ENCODE data around the gene OPCML. TPM values are rescaled to one million over a fixed set of nuclear protein-coding genes. Genes with fewer than 3 reads are reported as not detected.

OPCML gene
- total RNA-seq, 1 experiment from 2014 or later: 0.94 TPM

GRCh38 chr11:132451942-132452601 is 1080.2 kb downstream of the OPCML start:
- Histone ChIP-seq H2AFZ (ENCODE audit: low read length) (no peak overlapping the region), H3K4me2 (ENCODE audit: insufficient read depth, insufficient read length, low read length) (no peak overlapping the region), H3K9me3 (ENCODE audit: control insufficient read depth, low read depth, low read length) (no peaks in the 10 kb centered on the region), H3K23ac (ENCODE audit: insufficient read length, low read depth, low read length) (no peak overlapping the region), H2BK120ac (ENCODE audit: low read depth, low read length, poor library complexity, severe bottlenecking) (no peak overlapping the region), H3K4me1 (ENCODE audit: insufficient read depth, low read length) (peaks cover 2% of the 10 kb centered on the region; the same call in 1 of the 2 replicates), H2AK5ac (ENCODE audit: insufficient read length, low read length) (no peak overlapping the region), H4K20me1 (ENCODE audit: control insufficient read depth, insufficient read depth, insufficient read length) (no peaks in the 10 kb centered on the region), H3K18ac (ENCODE audit: insufficient read length, low read depth, low read length) (peak overlapping the region; percentile 73), H2BK12ac (ENCODE audit: insufficient read length, low read depth, low read length) (peak overlapping the region; percentile 30), H4K8ac (replicated peaks; ENCODE audit: insufficient read length, low read depth, low read length) (no peak overlapping the region), H2BK20ac (ENCODE audit: low read depth, low read length, poor library complexity, severe bottlenecking) (no peak overlapping the region), H3K79me1 (ENCODE audit: insufficient read depth, low read depth, low read length, poor library complexity, severe bottlenecking) (no peaks in the 10 kb centered on the region), H3K23me2 (ENCODE audit: insufficient read length, low read depth, low read length, poor library complexity, severe bottlenecking) (peaks cover 3% of the 10 kb centered on the region), H3K27ac (ENCODE audit: insufficient read length, low read depth, low read length) (no peak overlapping the region), H3K56ac (ENCODE audit: insufficient read length, low read depth, low read length) (no peak overlapping the region), H2BK5ac (ENCODE audit: insufficient read length, low read length) (no peak overlapping the region), H3K27me3 (ENCODE audit: insufficient read depth, low read length) (no peaks in the 10 kb centered on the region; the same call in 1 of the 2 replicates), H4K5ac (ENCODE audit: insufficient read length, low read depth, low read length) (peak overlapping the region; percentile 56), H2BK15ac (ENCODE audit: low read depth, low read length) (no peak overlapping the region), H3K79me2 (ENCODE audit: insufficient read depth, low read length) (no peaks in the 10 kb centered on the region), H3T11ph (ENCODE audit: low read length) (no peak overlapping the region), H3K4ac (ENCODE audit: low read depth, low read length) (no peak overlapping the region), H3K9ac (ENCODE audit: extremely low read depth, insufficient read length, low read length) (no peak overlapping the region), H4K91ac (ENCODE audit: insufficient read length, low read depth, low read length) (no peak overlapping the region), H3K14ac (ENCODE audit: insufficient read depth, low read length) (peak overlapping the region; percentile 78; the same call in 1 of the 2 replicates)
- TF ChIP-seq CTCF (conservative IDR thresholded peaks at IDR 0.05): no peak
- Mint-ChIP-seq H3K4me3 (peak overlapping the region in 1 of 2 experiments; percentile 16; a peak in 2 of 5 replicates), H3K27ac (peak overlapping the region; percentile 53 to 96 (median 71); a peak in 5 of 7 replicates), H3K4me1 (peaks cover 47 to 51% of the 10 kb centered on the region in 2 experiments), H3K36me3 (ENCODE audit: insufficient read depth in 1 of 3, low read depth in 3 of 3) (no peaks in the 10 kb centered on the region), H3K9me3 (no peaks in the 10 kb centered on the region), H3K27me3 (ENCODE audit: low read depth) (no peaks in the 10 kb centered on the region)
- DNase-seq: no peak
- no CpG with 5 or more reads among the region's 7 CpGs for WGBS (ENCODE audit: extremely low coverage, insufficient read length, low lambda C conversion rate)

Data from H9 (cell line).